HG03432 (cell line): ENCODE measurements around the gene PAQR7.

Source experiments
- ATAC-seq: cut with Tn5 transposase; IDR thresholded peaks from one replicate; pipeline ENCODE4 v1.9.1; 2021; ENCODE audit warnings: mild to moderate bottlenecking, moderate library complexity; ENCODE audit not compliant: unreplicated experiment

PAQR7 gene

GRCh38 chr1:25903986-25904385 lies 28.5 kb upstream of the PAQR7 start:
- no peak for ATAC-seq

GRCh38 chr1:25902462-25902861 lies 27.0 kb upstream of the PAQR7 start:
- no peak for ATAC-seq

GRCh38 chr1:25900219-25900618 lies 24.7 kb upstream of the PAQR7 start:
- no peak for ATAC-seq

GRCh38 chr1:25899792-25900191 lies 24.3 kb upstream of the PAQR7 start:
- ATAC-seq = no peak

GRCh38 chr1:25898223-25899015 lies 22.9 kb upstream of the PAQR7 start:
- ATAC-seq = no peak

- ATAC-seq = no peak
Observed at GRCh38 chr1:25897754-25898153, 22.2 kb upstream of the PAQR7 start.

GRCh38 chr1:25896266-25896665 lies 20.8 kb upstream of the PAQR7 start:
- ATAC-seq = no peak

- peak; percentile 91 for ATAC-seq
Observed at GRCh38 chr1:25895365-25895990, 20.0 kb upstream of the PAQR7 start.

- no peak for ATAC-seq
Observed at GRCh38 chr1:25893116-25893515, 17.6 kb upstream of the PAQR7 start.

- ATAC-seq = no peak
Observed at GRCh38 chr1:25891606-25892005, 16.1 kb upstream of the PAQR7 start.

- ATAC-seq = no peak
Observed at GRCh38 chr1:25890239-25891034, 14.9 kb upstream of the PAQR7 start.

- no peak for ATAC-seq
Observed at GRCh38 chr1:25889470-25889869, 14.0 kb upstream of the PAQR7 start.

GRCh38 chr1:25888426-25888987 lies 13.0 kb upstream of the PAQR7 start:
- no peak for ATAC-seq

- no peak for ATAC-seq
Observed at GRCh38 chr1:25885602-25886001, 10.1 kb upstream of the PAQR7 start.

GRCh38 chr1:25881266-25881665 lies 5.8 kb upstream of the PAQR7 start:
- no peak for ATAC-seq

- ATAC-seq = no peak
Observed at GRCh38 chr1:25880518-25880917, 5.0 kb upstream of the PAQR7 start.

GRCh38 chr1:25879675-25880074 lies 4.2 kb upstream of the PAQR7 start:
- ATAC-seq = no peak

GRCh38 chr1:25878690-25879089 lies 3.2 kb upstream of the PAQR7 start:
- ATAC-seq = no peak

- ATAC-seq = no peak
Observed at GRCh38 chr1:25877155-25877554, 1.6 kb upstream of the PAQR7 start.

GRCh38 chr1:25876693-25877077 lies 1.2 kb upstream of the PAQR7 start:
- no peak for ATAC-seq

- peak; percentile 23 for ATAC-seq
Observed at GRCh38 chr1:25875856-25876692, 566 bp upstream of the PAQR7 start.
